Endothelial cell of umbilical vein (primary cell): ENCODE measurements around the gene MIA.
"Not testable (repeated sequence)": the region's sequence is repeated elsewhere in the genome, so short reads cannot be mapped to it uniquely, and the experiment has no call there.

Experiments
- EZH2 ChIP-seq: IDR thresholded peaks from 2 replicates; pipeline ENCODE4 v1.6.1; 2012; ENCODE audit warnings: borderline replicate concordance, low read depth, mild to moderate bottlenecking, moderate library complexity, low read length, inconsistent platforms; ENCODE audit not compliant: severe bottlenecking
- TF ChIP-seq, protein P1 (sequence below), 2 donors: IDR thresholded peaks; 1 replicate in 1 of 2; 2 replicates in 1 of 2; pipeline ENCODE4 v1.5.1; 2011; ENCODE audit warnings: low read length in 2 of 2, mild to moderate bottlenecking in 2 of 2, moderate library complexity in 2 of 2, control low read depth in 1 of 2, inconsistent platforms in 1 of 2, low read depth in 1 of 2; ENCODE audit not compliant: insufficient read depth in 1 of 2; ENCODE audit errors: extremely low read depth in 1 of 2

DNA sequence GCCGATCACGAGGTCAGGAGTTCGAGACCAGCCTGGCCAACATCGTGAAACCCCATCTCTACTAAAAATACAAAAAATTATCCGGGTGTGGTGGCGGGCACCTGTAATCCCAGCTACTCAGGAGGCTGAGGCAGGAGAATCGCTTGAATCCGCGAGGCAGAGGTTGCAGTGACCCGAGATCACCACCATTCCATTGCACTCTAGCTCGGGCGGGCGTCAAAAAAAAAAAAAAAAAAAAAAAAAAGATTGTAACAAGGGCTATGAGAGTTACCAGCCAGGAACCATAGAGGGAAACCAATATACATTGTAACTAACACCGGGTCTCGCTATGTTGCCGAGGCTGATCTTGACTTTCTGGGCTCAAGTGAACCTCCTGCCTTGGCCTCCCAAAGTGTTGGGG is 43.0 kb upstream of the MIA start:
- not testable (repeated sequence) for TF ChIP-seq EZH2
- TF ChIP-seq, protein P1, sequence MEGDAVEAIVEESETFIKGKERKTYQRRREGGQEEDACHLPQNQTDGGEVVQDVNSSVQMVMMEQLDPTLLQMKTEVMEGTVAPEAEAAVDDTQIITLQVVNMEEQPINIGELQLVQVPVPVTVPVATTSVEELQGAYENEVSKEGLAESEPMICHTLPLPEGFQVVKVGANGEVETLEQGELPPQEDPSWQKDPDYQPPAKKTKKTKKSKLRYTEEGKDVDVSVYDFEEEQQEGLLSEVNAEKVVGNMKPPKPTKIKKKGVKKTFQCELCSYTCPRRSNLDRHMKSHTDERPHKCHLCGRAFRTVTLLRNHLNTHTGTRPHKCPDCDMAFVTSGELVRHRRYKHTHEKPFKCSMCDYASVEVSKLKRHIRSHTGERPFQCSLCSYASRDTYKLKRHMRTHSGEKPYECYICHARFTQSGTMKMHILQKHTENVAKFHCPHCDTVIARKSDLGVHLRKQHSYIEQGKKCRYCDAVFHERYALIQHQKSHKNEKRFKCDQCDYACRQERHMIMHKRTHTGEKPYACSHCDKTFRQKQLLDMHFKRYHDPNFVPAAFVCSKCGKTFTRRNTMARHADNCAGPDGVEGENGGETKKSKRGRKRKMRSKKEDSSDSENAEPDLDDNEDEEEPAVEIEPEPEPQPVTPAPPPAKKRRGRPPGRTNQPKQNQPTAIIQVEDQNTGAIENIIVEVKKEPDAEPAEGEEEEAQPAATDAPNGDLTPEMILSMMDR (IDR thresholded peaks at IDR 0.05; ENCODE audit: extremely low read depth in 1 of 2, insufficient read depth in 1 of 2, low read depth in 1 of 2, low read length in 2 of 2): not testable (repeated sequence)
